ENCODE measurements around the gene SNX30.

Gene SNX30

DNA sequence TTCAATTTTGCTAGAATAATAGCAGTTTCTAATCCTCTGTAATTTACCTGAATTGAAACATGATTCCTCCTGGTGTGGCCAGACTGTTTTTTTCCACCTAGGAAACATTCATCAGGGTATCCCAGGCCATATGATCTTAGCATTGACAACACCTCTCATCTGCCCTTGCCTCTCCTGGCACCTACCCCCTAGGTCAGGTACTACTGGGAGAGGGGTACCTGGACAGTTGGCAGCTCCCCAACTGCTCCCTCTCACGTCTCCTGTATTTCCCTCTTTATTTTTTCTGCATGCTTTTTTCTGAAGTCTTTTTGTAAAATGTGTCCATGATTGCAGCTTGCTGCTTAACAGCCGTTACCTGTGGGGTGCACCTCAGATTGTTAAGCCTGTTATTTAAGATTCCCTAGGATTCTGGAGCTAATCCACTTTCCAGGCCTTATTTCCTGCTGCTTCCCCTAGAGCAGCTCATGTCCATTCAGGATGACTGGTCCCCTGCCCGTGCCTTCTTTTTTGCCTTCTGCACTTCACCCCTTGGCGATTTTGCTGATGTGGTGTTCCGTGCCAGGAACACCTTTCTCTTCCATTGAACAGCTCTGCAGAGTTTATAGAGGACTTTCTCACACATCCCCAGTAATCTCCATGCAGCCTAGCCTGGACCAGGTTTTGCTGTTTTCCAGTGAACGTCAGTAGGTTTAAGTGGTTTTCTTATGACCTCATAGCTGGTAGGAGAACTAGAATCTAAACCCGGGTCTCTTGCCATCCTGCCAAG lies 33.6 kb downstream of the SNX30 start:
- peak; percentile 65 for DNase-seq

DNA sequence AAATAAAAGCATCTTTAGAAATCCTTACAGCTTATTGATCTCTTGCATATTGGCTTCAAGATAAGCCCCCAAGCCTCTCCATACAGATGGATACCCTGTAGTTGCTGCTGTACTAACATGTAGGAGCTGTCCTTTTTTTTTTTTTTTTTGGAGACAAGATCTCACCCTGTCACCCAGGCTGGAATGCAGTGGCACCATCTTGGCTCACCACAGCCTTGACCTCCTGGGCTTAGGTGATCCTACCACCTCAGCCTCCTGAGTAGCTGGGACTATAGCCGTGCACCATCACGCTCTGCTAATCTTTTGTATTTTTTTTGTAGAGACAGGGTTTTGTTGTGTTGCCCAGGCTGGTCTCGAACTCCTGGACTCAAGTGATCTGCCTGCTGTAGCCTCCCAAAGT lies 35.4 kb downstream of the SNX30 start:
- DNase-seq: no peak

DNA sequence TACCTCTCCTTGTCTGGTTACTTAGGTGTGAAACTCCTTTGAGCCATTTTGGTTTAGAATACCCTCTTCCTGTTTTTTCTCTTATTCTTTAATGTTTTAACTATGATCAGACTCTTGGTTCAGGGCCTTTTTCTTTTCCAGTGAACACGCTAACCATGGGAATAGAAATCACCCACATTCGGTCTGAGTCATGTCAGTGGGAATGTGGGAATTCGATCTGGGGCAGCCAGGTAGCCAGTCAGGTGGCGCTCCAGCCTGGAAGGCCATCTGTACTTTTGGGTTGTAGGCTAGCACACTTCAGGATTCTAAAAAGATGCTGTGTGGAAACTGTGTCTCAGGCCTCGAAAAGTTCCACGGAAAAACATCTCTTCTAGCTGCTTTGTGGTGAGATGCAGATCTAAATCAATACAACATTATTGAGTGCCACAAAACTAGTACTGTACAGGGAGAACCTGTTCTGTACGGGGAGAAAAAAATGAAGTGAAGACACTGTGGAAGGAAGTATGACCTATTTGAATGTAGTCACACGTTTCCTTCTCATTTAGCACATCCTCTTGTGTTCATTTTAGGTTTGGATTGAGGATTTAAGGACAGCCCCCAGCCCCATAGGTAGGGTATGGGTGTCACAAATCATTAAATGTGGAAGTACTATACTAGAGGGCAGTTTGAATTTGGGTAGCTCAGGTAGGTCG lies 36.4 kb downstream of the SNX30 start:
- no peak for DNase-seq

DNA sequence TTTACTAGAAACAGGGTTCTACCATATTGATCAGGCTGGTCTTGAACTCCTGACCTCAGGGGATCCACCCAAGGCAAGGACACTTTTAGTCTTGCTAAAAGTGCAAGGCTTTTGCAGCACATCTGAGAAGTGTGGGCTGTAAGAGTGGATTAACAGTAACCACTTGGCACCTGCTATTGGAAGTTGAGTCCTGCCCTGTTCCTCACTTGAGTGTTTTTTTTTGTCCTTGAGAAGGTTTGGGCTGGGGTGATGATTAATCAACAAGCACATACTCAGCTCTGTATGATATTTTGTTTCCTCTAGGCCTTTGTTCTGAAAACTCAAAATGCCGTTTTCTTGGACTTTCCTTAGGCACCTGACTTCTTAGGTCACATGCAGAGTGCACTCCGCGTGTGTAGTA lies 37.4 kb downstream of the SNX30 start:
- no peak for DNase-seq

DNA sequence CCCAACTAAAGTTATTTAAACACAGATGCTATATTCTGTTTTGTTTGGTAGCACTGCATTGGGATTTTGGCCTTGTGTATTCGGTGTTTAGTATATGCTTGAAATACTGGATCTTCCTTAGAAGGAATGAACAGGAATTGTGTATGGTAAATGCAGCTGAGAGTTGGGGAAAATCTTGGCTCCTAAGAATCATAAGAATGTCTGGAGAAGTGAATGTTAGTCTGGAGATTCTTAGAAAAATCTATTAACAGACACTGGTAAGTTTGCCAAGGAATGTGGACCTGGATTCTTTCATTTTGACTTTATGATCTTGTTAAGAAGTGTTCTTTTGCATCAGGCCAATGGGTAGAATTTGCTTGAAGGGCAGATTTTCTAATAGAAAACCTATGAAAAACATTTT lies 38.9 kb downstream of the SNX30 start:
- DNase-seq: no peak

DNA sequence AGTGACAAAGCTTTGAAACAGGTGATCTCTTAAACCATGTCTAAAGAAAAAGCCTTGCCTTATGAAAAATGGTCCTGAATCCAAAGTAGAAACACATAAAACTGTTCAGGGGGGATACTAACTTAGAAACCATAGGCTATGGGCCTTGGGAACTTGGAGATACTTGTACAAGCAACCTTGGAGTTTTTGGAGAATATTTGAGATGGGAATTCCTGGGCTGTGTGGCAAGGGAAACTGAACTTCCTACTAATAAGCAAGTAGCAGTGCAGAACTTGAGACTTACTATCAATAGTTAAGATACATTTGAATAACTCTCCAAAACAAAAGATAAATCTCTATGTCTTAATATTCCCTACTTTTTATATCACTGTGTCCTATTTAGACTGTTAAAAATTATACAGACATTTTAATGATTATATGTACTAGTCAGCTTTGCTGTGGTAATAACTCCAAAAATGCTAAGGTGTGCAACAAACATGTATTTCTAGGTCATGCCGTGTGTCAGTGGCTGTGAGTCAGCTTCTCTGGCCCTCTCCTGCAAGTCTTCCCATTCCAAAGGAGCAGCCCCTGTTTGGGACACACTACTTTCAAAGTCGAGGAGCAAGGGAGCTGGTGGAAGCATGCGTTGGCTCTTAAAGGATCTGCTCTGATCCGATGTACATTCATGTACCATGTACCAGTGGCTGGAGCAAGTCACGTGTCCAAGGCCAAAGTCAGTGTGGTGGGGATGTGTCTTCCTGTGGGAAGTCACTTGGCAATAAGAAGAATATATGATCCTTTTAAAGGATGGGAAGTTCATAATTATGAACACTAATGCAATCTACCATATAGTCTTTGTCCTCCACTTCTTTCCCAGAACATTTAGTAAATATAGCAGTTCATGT lies 39.6 kb downstream of the SNX30 start:
- no peak for DNase-seq

DNA sequence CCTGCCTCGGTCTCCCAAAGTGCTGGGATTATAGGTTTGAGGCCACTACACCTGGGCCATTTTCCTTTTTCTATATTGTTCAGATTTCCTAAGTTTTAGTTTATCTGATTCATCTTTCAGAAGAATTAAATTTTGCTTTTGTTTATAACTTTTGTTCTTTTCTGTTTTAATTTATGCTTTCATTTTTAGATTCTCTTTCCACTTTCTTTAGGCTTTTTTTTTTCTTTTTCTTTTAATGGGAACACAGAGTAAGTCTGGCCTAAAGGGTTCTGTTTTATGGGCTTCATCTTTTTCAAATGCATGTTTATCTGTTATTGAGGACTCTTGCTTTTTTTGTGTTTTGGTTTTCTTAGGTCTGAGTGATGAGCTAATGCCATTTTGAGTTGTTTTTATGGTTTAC lies 42.1 kb downstream of the SNX30 start:
- no peak for DNase-seq

DNA sequence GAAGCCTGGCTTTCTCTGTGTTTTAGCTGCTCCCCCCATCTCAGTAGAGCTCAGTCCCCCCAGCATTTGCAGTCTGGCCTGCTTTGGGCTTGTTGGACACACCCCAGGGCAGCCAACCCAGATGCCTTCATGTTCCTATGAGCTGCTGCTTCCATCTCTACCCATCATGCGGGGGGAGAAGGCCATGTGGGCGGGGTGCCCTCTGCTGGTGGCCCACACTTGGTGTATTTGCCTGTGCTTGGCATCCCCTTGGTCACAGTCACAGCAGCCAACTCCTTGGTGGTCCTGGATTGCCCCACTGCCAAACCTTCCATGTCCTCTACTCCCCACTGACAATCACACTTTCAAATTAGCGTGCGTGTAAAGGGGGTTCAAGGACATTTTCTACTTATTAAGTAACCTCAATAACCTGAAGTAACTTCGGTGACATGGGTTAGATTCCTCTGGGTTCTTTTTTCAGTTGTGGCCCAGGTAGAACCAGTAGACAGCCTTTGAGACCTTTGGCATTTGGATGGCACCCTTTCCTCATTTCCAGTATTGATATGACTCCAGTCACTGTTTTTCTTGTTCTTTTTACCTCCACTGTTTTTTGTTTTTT lies 42.8 kb downstream of the SNX30 start:
- DNase-seq: peak; percentile 12

DNA sequence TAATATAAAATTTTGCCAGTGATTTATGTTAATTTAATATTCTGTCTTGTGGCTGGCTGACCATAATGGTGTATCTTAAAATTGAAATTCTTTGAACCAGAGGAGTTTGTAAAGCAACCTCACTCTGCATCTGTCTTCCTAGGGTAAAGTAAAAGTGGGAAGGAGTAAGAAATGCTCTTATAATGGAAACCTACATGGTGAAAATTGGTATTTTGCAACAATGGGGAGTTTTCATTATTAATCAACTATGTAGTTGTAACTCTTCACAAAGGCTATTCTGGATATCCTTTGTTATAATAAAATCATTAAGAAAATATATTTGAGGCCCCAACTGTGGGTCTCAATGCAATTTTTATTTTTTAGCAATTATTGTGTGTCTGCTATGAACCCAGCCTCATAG lies 44.2 kb downstream of the SNX30 start:
- DNase-seq: no peak

DNA sequence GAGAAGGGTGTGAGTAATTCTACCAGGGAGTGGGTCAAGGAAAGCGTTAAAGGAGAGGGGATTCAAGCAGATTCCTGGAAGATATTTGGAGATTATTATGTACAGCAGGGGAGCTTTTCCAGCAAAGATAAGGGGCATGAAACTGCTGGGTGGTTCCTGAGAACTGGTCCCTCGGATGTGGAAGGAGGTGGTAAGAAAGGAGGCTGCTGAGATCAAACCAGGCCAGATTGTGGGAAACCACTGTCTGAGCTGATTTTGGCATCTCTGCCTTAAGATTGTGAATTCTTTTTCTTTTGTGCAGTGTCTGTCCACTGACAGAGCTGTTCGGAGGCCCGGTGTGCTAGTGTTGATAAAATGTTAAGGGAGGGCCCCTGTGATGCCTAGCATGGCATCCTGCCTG lies 45.4 kb downstream of the SNX30 start:
- DNase-seq: no peak

DNA sequence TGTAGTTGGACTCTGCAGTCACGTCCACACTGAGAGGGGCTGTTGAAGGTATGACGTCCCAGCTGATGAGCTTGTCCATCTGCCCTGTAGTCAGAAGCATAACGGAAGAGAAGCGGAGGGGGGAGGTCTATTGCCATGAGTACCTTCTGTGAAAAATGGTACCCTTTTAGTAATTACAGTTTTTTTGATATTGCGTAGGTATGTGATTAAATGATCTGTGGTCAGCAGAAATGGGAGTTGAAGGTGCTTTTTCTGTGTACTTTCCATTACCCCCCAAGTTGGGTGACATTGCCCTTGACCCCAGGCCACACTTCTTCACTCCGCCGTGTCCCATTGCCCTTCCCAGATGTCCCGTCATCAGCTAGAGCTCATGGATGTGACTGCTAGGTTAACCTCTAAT lies 45.9 kb downstream of the SNX30 start:
- no peak for DNase-seq

DNA sequence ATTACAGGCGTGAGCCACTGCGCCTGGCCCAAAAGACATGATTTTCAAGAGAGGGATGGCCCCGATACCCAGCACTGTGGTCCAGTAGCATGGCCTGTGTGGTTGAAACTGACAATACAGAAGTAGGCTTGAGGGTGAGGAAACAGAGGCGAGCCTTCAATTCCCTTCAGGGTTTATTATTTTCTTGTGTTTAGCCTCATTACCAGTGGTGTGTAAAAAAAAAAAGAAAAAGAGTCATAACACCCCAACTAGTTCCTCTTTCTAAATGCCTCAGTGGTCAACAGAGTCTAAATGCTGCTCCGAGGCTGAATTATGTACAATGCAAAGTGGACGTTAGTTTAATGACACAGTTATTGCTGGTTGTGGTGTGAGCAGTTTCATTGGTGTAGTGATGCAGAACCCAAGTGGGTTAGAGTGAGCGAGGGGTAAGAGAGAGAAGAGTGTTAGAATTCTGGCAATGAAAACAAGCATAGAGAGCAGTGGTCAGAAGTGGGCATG lies 58.8 kb downstream of the SNX30 start:
- DNase-seq: no peak

DNA sequence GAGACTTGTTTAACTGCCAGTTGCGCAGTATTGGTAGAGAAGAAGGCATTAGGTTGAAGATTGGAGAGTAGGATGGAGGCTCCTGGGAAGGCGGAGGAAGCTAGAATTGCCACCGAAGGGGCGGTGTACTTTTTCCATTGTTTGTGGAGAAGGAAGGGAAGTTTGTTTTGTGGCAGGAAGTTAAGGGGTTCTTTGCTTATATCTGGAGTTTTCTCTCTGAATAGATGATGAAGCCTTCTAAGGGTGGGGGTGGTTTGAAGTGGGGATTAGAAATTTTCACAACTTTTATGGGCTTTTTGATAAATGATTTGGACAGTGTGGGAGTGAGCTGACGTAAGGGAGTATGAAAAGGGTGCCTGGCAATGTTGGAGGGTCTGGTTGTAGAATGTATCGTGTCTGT lies 59.3 kb downstream of the SNX30 start:
- no peak for DNase-seq

DNA sequence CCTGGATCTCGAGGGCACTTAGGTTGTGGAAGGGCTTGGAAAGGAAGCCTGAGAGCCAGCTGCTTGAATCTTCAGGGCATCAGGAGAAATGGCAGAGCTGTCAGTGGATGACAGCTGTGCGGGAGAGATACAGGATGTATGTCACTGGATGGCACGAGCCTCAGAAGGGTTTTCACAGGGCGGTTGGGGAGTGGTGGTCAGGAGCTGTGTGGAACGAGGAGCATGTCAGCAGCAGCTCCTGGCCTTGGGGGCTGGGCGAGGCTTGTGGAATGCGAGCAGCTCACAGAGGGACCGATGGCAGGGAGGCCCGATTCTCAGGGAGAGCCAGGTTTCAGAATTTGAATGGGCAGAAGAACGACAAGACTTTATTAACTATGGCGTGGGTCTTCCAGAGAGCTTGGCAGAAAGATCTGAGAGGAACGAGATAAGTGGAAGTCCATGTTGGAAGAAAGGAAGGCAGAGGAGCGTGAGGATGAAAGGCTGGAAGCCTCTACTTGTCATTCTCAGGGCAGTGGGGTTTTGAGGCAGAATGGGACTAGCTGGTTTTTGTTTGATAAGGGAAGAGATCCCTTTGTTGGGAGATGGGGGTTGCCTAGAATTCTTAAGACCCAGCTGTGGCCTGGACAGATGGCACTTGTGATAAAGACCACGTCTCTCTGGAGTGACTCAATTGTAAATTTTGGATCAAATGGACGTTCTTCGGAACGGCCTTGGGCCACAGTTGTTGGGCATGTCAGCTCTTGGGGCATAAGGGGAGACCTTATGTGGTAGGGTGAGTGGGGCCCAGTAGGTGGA lies 60.3 kb downstream of the SNX30 start:
- DNase-seq: no peak

DNA sequence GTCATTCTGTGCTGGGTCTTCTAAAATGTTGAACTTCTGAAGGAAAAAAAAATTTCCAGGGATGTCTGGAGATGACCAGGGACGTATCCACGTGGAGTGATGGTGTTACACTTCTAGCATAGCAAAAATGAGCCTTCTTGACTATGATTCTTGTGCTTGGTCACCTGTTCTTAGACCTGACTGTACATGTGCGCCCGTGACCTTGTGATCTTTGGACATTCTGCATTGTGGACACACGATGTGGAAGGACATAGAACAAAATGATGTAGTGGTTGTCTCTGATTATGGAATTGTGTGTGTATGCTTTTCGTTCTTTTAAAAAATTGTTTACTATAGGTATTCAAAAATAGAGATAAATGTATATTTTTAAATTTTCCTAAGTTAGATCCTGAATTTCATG lies 61.0 kb downstream of the SNX30 start:
- no peak for DNase-seq

DNA sequence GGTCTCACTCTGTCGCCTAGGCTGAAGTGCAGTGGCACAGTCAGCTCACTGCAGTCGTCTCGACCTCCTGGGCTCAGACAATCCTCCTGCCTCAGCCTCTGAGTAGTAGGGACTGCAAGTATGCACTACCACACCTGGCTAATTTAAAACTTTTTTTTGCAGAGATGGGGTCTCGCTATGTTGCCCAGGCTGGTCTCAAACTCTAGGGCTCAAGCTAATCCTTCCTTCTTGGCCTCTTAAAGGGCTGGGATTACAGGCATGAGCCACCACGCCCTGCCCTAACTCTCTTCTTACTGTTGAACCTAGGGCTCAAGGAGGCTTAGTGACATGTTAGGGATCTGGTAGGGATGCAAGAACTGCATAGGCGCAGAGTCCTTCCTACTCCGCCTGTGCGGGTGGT lies 65.3 kb downstream of the SNX30 start:
- no peak for DNase-seq

DNA sequence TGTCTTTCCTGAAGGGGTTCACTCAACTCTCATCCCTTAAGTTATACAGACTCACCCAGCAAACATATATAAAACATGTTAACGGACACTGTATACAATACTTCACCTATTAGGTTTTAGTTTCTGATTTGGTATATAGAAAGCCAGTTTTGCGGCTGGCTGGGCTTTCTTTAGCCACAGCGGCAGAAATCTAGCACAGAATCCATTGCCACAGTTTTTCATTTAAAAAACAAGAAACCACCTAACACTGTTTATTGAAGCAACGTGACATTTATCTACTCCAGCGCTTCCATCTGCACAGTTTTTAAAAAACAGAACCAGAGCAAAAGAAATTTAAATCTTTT lies 67.3 kb downstream of the SNX30 start:
- DNase-seq: no peak

DNA sequence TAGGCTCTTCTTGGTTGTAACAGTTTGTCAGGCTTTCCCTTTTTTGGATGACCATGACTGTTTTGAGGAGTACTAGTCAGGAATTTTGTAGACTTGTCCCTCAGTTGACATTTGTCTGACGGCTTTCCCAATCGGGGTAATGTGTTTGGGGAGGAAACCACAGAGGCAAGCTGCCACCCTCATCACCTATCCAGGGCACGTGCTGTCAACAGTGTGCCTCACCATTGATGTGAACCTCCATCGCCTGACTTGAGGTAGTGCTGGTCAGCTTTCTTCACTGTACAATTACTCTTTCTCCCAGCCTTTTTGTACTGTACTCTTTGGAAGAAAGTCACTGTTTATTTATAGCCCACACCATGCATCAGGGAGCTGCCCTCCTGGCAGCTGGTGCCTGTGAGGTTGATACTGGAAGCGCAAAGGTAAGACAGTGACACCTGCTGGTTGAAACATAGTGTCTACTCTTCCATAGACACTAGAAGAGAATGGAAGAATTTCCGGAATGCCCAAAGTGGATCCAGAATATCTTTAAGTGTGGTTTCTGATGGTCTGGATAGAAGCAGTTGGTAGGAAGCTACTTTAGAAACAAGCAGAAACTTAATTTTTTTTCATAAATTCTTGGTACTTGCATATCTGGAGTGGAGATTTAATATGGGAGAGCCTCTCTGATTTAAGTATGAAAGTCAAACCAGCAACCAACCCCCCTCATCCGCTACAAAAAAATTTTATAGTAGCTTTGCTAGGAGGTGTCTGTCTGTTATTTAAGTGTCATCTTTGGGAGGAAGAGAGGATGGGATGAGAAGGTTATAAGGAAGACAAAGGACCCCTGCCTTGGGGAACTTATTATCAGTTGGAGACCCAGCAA lies 69.3 kb downstream of the SNX30 start:
- DNase-seq: no peak

DNA sequence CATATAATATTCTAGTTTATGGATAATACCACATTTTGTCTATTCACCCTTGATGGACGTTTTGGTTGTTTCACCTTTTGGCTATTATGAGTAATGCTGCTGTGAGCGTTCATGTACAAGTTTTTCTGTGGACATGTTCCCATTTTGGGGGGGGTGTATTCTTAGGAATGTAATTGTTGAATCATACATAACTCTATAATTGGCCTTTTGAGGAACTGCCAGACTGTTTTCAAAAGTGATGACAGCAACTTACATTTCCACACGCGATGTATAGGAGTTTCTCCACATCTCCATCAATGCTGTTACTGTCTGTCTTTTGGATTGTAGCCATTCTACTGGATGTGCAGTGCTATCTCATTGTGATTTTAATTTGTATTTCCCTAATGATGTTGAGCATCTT lies 70.3 kb downstream of the SNX30 start:
- no peak for DNase-seq

DNA sequence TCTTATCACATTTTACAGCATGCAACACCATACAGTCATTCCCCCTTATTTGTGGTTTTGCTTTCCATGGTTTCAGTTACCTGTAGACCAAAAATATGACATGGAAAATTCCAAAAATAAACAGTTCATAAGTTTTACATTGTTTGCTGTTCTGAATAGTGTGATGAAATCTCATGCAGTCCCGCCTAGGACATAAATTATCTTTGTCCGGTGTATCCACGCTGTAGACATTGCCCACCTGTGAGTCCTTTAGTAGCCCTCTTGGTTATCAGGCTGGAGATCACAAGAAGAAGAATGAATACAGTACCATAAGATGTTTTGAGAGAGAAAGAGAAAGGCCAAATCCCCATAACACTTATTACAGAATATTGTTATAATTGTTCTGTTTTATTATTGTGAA lies 72.1 kb downstream of the SNX30 start:
- no peak for DNase-seq

DNA sequence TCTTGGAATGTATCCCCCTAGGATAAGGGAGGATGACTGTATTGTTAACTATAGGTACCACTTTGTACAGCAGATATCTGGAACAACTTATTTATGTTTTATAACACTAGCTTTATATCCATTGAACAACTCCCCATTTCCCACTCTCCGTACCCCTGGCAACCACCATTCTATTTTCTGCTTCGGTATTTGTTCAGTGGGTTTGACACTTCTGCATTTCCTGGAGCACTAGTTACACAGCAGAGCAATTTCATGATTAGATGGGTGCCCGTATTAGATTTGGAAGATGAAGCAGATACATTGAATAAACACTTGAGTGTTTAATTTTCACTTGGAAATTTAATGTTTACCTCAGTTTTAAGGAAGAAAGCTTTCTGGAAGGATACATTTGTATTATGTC lies 72.7 kb downstream of the SNX30 start:
- DNase-seq: no peak

Data from DMS153 (cell line).